ENCODE data around the gene TMEM171.

DNA sequence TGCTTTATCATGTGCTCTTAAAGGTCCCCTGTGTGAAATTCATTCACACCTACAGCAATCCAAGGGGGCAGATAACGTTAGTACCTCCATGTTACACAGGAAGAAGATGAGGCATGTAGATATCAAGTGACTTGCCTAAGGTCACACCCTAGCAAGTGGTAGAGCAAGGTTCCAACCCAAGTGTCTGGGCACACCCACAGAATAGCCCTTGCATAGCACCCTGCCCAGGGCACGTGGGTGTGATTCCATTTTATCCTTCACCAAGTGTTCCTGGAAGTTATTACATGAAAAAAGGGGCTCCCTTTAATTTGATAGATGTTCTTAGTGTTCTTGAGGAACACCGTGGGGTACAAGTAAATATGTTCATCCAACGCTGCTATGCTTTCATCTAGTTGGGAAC is 4.9 kb downstream of the TMEM171 start:
- TF ChIP-seq, protein P1, sequence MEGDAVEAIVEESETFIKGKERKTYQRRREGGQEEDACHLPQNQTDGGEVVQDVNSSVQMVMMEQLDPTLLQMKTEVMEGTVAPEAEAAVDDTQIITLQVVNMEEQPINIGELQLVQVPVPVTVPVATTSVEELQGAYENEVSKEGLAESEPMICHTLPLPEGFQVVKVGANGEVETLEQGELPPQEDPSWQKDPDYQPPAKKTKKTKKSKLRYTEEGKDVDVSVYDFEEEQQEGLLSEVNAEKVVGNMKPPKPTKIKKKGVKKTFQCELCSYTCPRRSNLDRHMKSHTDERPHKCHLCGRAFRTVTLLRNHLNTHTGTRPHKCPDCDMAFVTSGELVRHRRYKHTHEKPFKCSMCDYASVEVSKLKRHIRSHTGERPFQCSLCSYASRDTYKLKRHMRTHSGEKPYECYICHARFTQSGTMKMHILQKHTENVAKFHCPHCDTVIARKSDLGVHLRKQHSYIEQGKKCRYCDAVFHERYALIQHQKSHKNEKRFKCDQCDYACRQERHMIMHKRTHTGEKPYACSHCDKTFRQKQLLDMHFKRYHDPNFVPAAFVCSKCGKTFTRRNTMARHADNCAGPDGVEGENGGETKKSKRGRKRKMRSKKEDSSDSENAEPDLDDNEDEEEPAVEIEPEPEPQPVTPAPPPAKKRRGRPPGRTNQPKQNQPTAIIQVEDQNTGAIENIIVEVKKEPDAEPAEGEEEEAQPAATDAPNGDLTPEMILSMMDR (IDR thresholded peaks at IDR 0.05), result no peak
- TF ChIP-seq EZH2phosphoT487 (IDR thresholded peaks at IDR 0.05) (no peak), EZH2 (IDR thresholded peaks at IDR 0.05) (no peak)

Data from neural progenitor cell (in vitro differentiated cells).